ENCODE data around the gene CCDC197. TPM values are rescaled to one million over a fixed set of nuclear protein-coding genes. Genes with fewer than 3 reads are reported as not detected.

Gene CCDC197
- total RNA-seq, 2 donors from 2014 or later: not detected

GRCh38 chr14:94040247-94040646 is 43.1 kb downstream of the CCDC197 start:
- no peak for TF ChIP-seq CTCF (IDR thresholded peaks at IDR 0.05)
- TF ChIP-seq POLR2A (IDR thresholded peaks at IDR 0.05): no peak
- Histone ChIP-seq H3K27ac (no peak overlapping the region), H3K4me3 (no peak overlapping the region), H3K9me3 (no peaks in the 10 kb centered on the region), H3K4me1 (no peaks in the 10 kb centered on the region), H3K36me3 (replicated peaks in 1 of 2; ENCODE audit: insufficient read depth in 1 of 2, low read depth in 2 of 2) (no peaks in the 10 kb centered on the region), H3K27me3 (no peaks in the 10 kb centered on the region)
- 71 to 85% methylated on average over 5 of the region's 5 CpGs for WGBS, 2 donors
- DNase-seq (no peak), ATAC-seq (no peak)
- intact Hi-C loops (cut with DNase I): no loop called here

- ATAC-seq (no peak), DNase-seq (no peak)
- Histone ChIP-seq H3K36me3 (replicated peaks in 1 of 2; ENCODE audit: insufficient read depth in 1 of 2, low read depth in 2 of 2) (peaks cover 0 to 3% of the 10 kb centered on the region in 2 donors), H3K27me3 (no peaks in the 10 kb centered on the region), H3K4me3 (no peak overlapping the region), H3K27ac (no peak overlapping the region), H3K4me1 (no peaks in the 10 kb centered on the region), H3K9me3 (no peaks in the 10 kb centered on the region)
- intact Hi-C loops (cut with DNase I): no loop called here
- TF ChIP-seq CTCF (IDR thresholded peaks at IDR 0.05): no peak
- no peak for TF ChIP-seq POLR2A (IDR thresholded peaks at IDR 0.05)
- 72 to 78% methylated on average over 13 of the region's 13 CpGs for WGBS, 2 donors
These were observed 43.7 kb downstream of the CCDC197 start for GRCh38 chr14:94040796-94041195.

GRCh38 chr14:94041551-94042346 is 44.6 kb downstream of the CCDC197 start:
- 69 to 70% methylated on average over 11 to 18 of the region's 18 CpGs for WGBS, 2 donors

GRCh38 chr14:94042433-94043091 is 45.5 kb downstream of the CCDC197 start:
- no peaks in the 10 kb centered on the region for H3K9me3 ChIP-seq
- TF ChIP-seq CTCF (IDR thresholded peaks at IDR 0.05): no peak
- no peak for TF ChIP-seq POLR2A (IDR thresholded peaks at IDR 0.05)
- no peak overlapping the region for H3K4me3 ChIP-seq
- ATAC-seq: no peak
- H3K27ac ChIP-seq: no peak overlapping the region
- H3K36me3 ChIP-seq (replicated peaks in 1 of 2; ENCODE audit: insufficient read depth in 1 of 2, low read depth in 2 of 2): peaks cover 0 to 8% of the 10 kb centered on the region in 2 donors
- 63 to 80% methylated on average over 9 to 12 of the region's 12 CpGs for WGBS, 2 donors
- H3K4me1 ChIP-seq: no peaks in the 10 kb centered on the region
- intact Hi-C loops (cut with DNase I): no loop called here
- no peaks in the 10 kb centered on the region for H3K27me3 ChIP-seq
- no peak for DNase-seq

More at GRCh38 chr14:94041551-94042346, 44.6 kb downstream of the CCDC197 start:
- ATAC-seq (peak; percentile 32), DNase-seq (peak in 1 of 4 donors; percentile 28)
- no peak overlapping the region for H3K4me3 ChIP-seq
- no peaks in the 10 kb centered on the region for H3K9me3 ChIP-seq
- intact Hi-C loops (cut with DNase I): no loop called here
- no peak overlapping the region for H3K27ac ChIP-seq
- no peaks in the 10 kb centered on the region for H3K4me1 ChIP-seq
- H3K27me3 ChIP-seq: no peaks in the 10 kb centered on the region
- TF ChIP-seq POLR2A (IDR thresholded peaks at IDR 0.05) (no peak), CTCF (IDR thresholded peaks at IDR 0.05) (no peak)
- H3K36me3 ChIP-seq (replicated peaks in 1 of 2; ENCODE audit: insufficient read depth in 1 of 2, low read depth in 2 of 2): peaks cover 0 to 5% of the 10 kb centered on the region in 2 donors

Data from body of pancreas (tissue), 4 donors.